NCI-H82 treated with DMSO at 0.1 percent for 48 hours (cell line): ENCODE data around the gene LRMDA.
"Not testable (repeated sequence)": the region's sequence is repeated elsewhere in the genome, so short reads cannot be mapped to it uniquely, and the experiment has no call there.

Experiments
- DNase-seq: peaks from one replicate; lab custom pipeline; 2025; ENCODE audit not compliant: unreplicated experiment; lab: John Stamatoyannopoulos, UW

LRMDA gene

GRCh38 chr10:76052682-76053503, 621.5 kb downstream of the LRMDA start:
- DNase-seq = no peak

GRCh38 chr10:76055466-76055865, 624.0 kb downstream of the LRMDA start:
- DNase-seq = no peak

GRCh38 chr10:76055963-76056362, 624.5 kb downstream of the LRMDA start:
- no peak for DNase-seq

- DNase-seq = not testable (repeated sequence)
Measured at GRCh38 chr10:76060993-76061392, 629.6 kb downstream of the LRMDA start.

GRCh38 chr10:76066457-76066856, 635.0 kb downstream of the LRMDA start:
- DNase-seq = no peak

GRCh38 chr10:76067447-76067846, 636.0 kb downstream of the LRMDA start:
- DNase-seq = no peak

- no peak for DNase-seq
Measured at GRCh38 chr10:76068856-76069255, 637.4 kb downstream of the LRMDA start.

GRCh38 chr10:76070916-76071315, 639.5 kb downstream of the LRMDA start:
- DNase-seq = peak; percentile 59

- no peak for DNase-seq
Measured at GRCh38 chr10:76071653-76072365, 640.4 kb downstream of the LRMDA start.

- no peak for DNase-seq
Measured at GRCh38 chr10:76072384-76072783, 641.0 kb downstream of the LRMDA start.

GRCh38 chr10:76073524-76073923, 642.1 kb downstream of the LRMDA start:
- no peak for DNase-seq

- DNase-seq = no peak
Measured at GRCh38 chr10:76074659-76075058, 643.2 kb downstream of the LRMDA start.

- DNase-seq = no peak
Measured at GRCh38 chr10:76080451-76080850, 649.0 kb downstream of the LRMDA start.

GRCh38 chr10:76080991-76081390, 649.6 kb downstream of the LRMDA start:
- DNase-seq = no peak

GRCh38 chr10:76082232-76082631, 650.8 kb downstream of the LRMDA start:
- DNase-seq = no peak

- no peak for DNase-seq
Measured at GRCh38 chr10:76082956-76083355, 651.5 kb downstream of the LRMDA start.

- DNase-seq = no peak
Measured at GRCh38 chr10:76085002-76085816, 653.8 kb downstream of the LRMDA start.

GRCh38 chr10:76085817-76086167, 654.4 kb downstream of the LRMDA start:
- no peak for DNase-seq

- DNase-seq = no peak
Measured at GRCh38 chr10:76086170-76086760, 654.8 kb downstream of the LRMDA start.

GRCh38 chr10:76086761-76087639, 655.6 kb downstream of the LRMDA start:
- DNase-seq = peak; percentile 22
